OCI-LY7 (cell line): ENCODE measurements around the gene MATCAP1.

Experiments used
- CTCF ChIP-seq: fragments of 200-600 bp; sonication (generic); conservative IDR thresholded peaks from 2 replicates; pipeline ENCODE4 v1.5.1; 2014; ENCODE audit warnings: mild to moderate bottlenecking, antibody characterized with exemption, low read length, moderate library complexity, mixed read lengths
- EZH2phosphoT487 ChIP-seq: fragments of 200-600 bp; sonication (generic); IDR thresholded peaks from 2 replicates; pipeline ENCODE4 v1.6.1; 2018; ENCODE audit warnings: low read depth, borderline replicate concordance, mild to moderate bottlenecking, mixed run types, antibody characterized with exemption, low read length, moderate library complexity, mixed read lengths

GRCh38 chr16:67191995-67192681 is 8.4 kb upstream of the MATCAP1 start, which contains the start of gene E2F4:
- no peak for TF ChIP-seq CTCF
- no peak for TF ChIP-seq EZH2phosphoT487
